Neuron (in vitro differentiated cells): ENCODE data around the gene LAMA2.
A peak's percentile ranks its signal among the peaks of the same experiment; 100 is the strongest.

Source experiments
- H2AFZ ChIP-seq: one replicate; pipeline ENCODE4 v1.6.1; 2013; ENCODE audit warnings: low read depth, mild to moderate bottlenecking, inconsistent platforms, low read length, moderate library complexity
- H3K27me3 ChIP-seq: one replicate; pipeline ENCODE4 v1.6.1; 2013; ENCODE audit warnings: low read length; ENCODE audit not compliant: insufficient read depth
- H3K36me3 ChIP-seq: one replicate; pipeline ENCODE4 v1.6.1; 2013; ENCODE audit warnings: low read length; ENCODE audit not compliant: insufficient read depth
- H3K4me1 ChIP-seq: one replicate; pipeline ENCODE4 v1.6.1; 2013; ENCODE audit warnings: low read length; ENCODE audit not compliant: insufficient read depth
- H3K4me3 ChIP-seq: 2 replicates; pipeline ENCODE4 v1.5.1; 2013; ENCODE audit warnings: mild to moderate bottlenecking, low read length, moderate library complexity
- H3K9me3 ChIP-seq: one replicate; pipeline ENCODE4 v1.6.1; 2013; ENCODE audit warnings: low read length

LAMA2 gene

GRCh38 chr6:129498950-129499842 is 616.3 kb downstream of the LAMA2 start:
- Histone ChIP-seq H3K4me3 (no peak overlapping the region), H3K27me3 (no peaks in the 10 kb centered on the region), H3K36me3 (no peaks in the 10 kb centered on the region)

GRCh38 chr6:129499843-129500219 is 616.9 kb downstream of the LAMA2 start:
- Histone ChIP-seq H3K27me3 (no peaks in the 10 kb centered on the region), H2AFZ (no peak overlapping the region), H3K36me3 (no peaks in the 10 kb centered on the region), H3K4me1 (peaks cover 20% of the 10 kb centered on the region), H3K4me3 (no peak overlapping the region), H3K9me3 (no peaks in the 10 kb centered on the region)

More at GRCh38 chr6:129498950-129499842, 616.3 kb downstream of the LAMA2 start:
- Histone ChIP-seq H3K4me1 (peaks cover 20% of the 10 kb centered on the region), H3K9me3 (no peaks in the 10 kb centered on the region), H2AFZ (no peak overlapping the region)

GRCh38 chr6:129500958-129501739 is 618.2 kb downstream of the LAMA2 start:
- H3K4me1 ChIP-seq, result peaks cover 20% of the 10 kb centered on the region
- H3K9me3 ChIP-seq, result no peaks in the 10 kb centered on the region
- peak overlapping the region; percentile 51 for H3K4me3 ChIP-seq
- no peaks in the 10 kb centered on the region for H3K27me3 ChIP-seq
- H3K36me3 ChIP-seq, result no peaks in the 10 kb centered on the region
- H2AFZ ChIP-seq, result peak overlapping the region; percentile 84

GRCh38 chr6:129501740-129502660 is 619.1 kb downstream of the LAMA2 start:
- Histone ChIP-seq H3K4me1 (peaks cover 20% of the 10 kb centered on the region), H2AFZ (peak overlapping the region; percentile 84), H3K9me3 (no peaks in the 10 kb centered on the region), H3K27me3 (no peaks in the 10 kb centered on the region), H3K4me3 (peak overlapping the region; percentile 51), H3K36me3 (no peaks in the 10 kb centered on the region)

GRCh38 chr6:129504456-129504855 is 621.5 kb downstream of the LAMA2 start:
- Histone ChIP-seq H3K4me3 (no peak overlapping the region), H3K27me3 (no peaks in the 10 kb centered on the region), H3K4me1 (peaks cover 20% of the 10 kb centered on the region), H2AFZ (no peak overlapping the region), H3K36me3 (no peaks in the 10 kb centered on the region), H3K9me3 (no peaks in the 10 kb centered on the region)

GRCh38 chr6:129507059-129507807 is 624.3 kb downstream of the LAMA2 start:
- Histone ChIP-seq H3K36me3 (no peaks in the 10 kb centered on the region), H2AFZ (no peak overlapping the region), H3K4me1 (peaks cover 7% of the 10 kb centered on the region), H3K27me3 (no peaks in the 10 kb centered on the region), H3K9me3 (no peaks in the 10 kb centered on the region), H3K4me3 (no peak overlapping the region)

- no peaks in the 10 kb centered on the region for H3K36me3 ChIP-seq
- H3K9me3 ChIP-seq, result no peaks in the 10 kb centered on the region
- peaks cover 3% of the 10 kb centered on the region for H3K4me1 ChIP-seq
- H3K27me3 ChIP-seq, result no peaks in the 10 kb centered on the region
- no peak overlapping the region for H3K4me3 ChIP-seq
- H2AFZ ChIP-seq, result no peak overlapping the region
Measured at GRCh38 chr6:129507846-129508245, 624.9 kb downstream of the LAMA2 start.

- Histone ChIP-seq H3K36me3 (no peaks in the 10 kb centered on the region), H3K4me3 (no peak overlapping the region), H3K4me1 (peaks cover 3% of the 10 kb centered on the region), H3K9me3 (no peaks in the 10 kb centered on the region), H3K27me3 (no peaks in the 10 kb centered on the region), H2AFZ (no peak overlapping the region)
Measured at GRCh38 chr6:129508477-129509145, 625.7 kb downstream of the LAMA2 start.

- H3K9me3 ChIP-seq, result no peaks in the 10 kb centered on the region
- no peak overlapping the region for H2AFZ ChIP-seq
- no peak overlapping the region for H3K4me3 ChIP-seq
- H3K36me3 ChIP-seq, result no peaks in the 10 kb centered on the region
- peaks cover 3% of the 10 kb centered on the region for H3K4me1 ChIP-seq
- H3K27me3 ChIP-seq, result no peaks in the 10 kb centered on the region
Measured at GRCh38 chr6:129510950-129511349, 628.0 kb downstream of the LAMA2 start.

GRCh38 chr6:129513471-129513870 is 630.5 kb downstream of the LAMA2 start:
- Histone ChIP-seq H3K36me3 (no peaks in the 10 kb centered on the region), H3K4me1 (peaks cover 3% of the 10 kb centered on the region), H2AFZ (no peak overlapping the region), H3K9me3 (no peaks in the 10 kb centered on the region), H3K27me3 (no peaks in the 10 kb centered on the region), H3K4me3 (no peak overlapping the region)

- H3K9me3 ChIP-seq, result no peaks in the 10 kb centered on the region
Measured at GRCh38 chr6:129515004-129515403, 632.1 kb downstream of the LAMA2 start.

GRCh38 chr6:129516005-129516404 is 633.1 kb downstream of the LAMA2 start:
- H3K4me3 ChIP-seq, result no peak overlapping the region
- H3K4me1 ChIP-seq, result peaks cover 2% of the 10 kb centered on the region
- H2AFZ ChIP-seq, result no peak overlapping the region
- H3K27me3 ChIP-seq, result no peaks in the 10 kb centered on the region
- H3K36me3 ChIP-seq, result no peaks in the 10 kb centered on the region
- no peaks in the 10 kb centered on the region for H3K9me3 ChIP-seq

More at GRCh38 chr6:129515004-129515403, 632.1 kb downstream of the LAMA2 start:
- Histone ChIP-seq H3K36me3 (no peaks in the 10 kb centered on the region), H3K4me1 (peaks cover 3% of the 10 kb centered on the region), H3K27me3 (no peaks in the 10 kb centered on the region), H2AFZ (no peak overlapping the region), H3K4me3 (no peak overlapping the region)
